Measurements from ENCODE around the gene PPP6R1. TPM values are rescaled to one million over a fixed set of nuclear protein-coding genes. Genes with fewer than 3 reads are reported as not detected.

The PPP6R1 gene
- total RNA-seq, 1 experiment from 2014 or later, result 96.7 TPM

- ATAC-seq, result no peak
- Histone ChIP-seq H3K9me3 (ENCODE audit: control insufficient read depth in 1 of 2, insufficient read depth in 1 of 2, low read depth in 1 of 2, low read length in 2 of 2) (no peaks in the 10 kb centered on the region), H3K4me2 (ENCODE audit: low read length) (no peak overlapping the region), H3K27ac (ENCODE audit: low read depth, low read length) (no peak overlapping the region), H2AFZ (ENCODE audit: low read depth, low read length, poor library complexity, severe bottlenecking) (no peak overlapping the region), H3K36me3 (ENCODE audit: control insufficient read depth in 1 of 2, insufficient read depth in 2 of 2, low read length in 2 of 2) (peaks cover 2 to 11% of the 10 kb centered on the region in 2 experiments; a peak in 3 of 4 replicates), H3K9me2 (ENCODE audit: insufficient read depth) (no peaks in the 10 kb centered on the region), H3K4me1 (ENCODE audit: control insufficient read depth in 1 of 2, insufficient read depth in 2 of 2, low read length in 2 of 2) (no peaks in the 10 kb centered on the region), H3K79me2 (ENCODE audit: insufficient read depth, low read length) (peaks cover 89% of the 10 kb centered on the region), H3K4me3 (replicated peaks in 1 of 2; ENCODE audit: low read depth in 1 of 2, low read length in 2 of 2) (no peak overlapping the region), H3K27me3 (ENCODE audit: insufficient read depth, low read length) (no peaks in the 10 kb centered on the region), H4K20me1 (ENCODE audit: insufficient read depth) (no peaks in the 10 kb centered on the region), H3K9ac (ENCODE audit: low read length) (no peak overlapping the region)
- no TSS peak for BruUV-seq (replicated peaks)
- intact Hi-C loops (cut with micrococcal nuclease), result no loop called here
- TF ChIP-seq FOSL1 (IDR thresholded peaks at IDR 0.05; ENCODE audit: low read depth), result no peak
- TF ChIP-seq SRF (IDR thresholded peaks at IDR 0.05; ENCODE audit: low read depth), result no peak
- no peak for TF ChIP-seq JUND (IDR thresholded peaks at IDR 0.05)
- TF ChIP-seq REST (IDR thresholded peaks at IDR 0.05; ENCODE audit: low read depth), result no peak
- no peak for TF ChIP-seq RAD21 (IDR thresholded peaks at IDR 0.05; ENCODE audit: low read depth)
- TF ChIP-seq SP1 (IDR thresholded peaks at IDR 0.05; ENCODE audit: low read depth), result no peak
- TF ChIP-seq ZFX (IDR thresholded peaks at IDR 0.05), result no peak
- TF ChIP-seq EGR1 (IDR thresholded peaks at IDR 0.05; ENCODE audit: low read depth), result no peak
- TF ChIP-seq CEBPB (IDR thresholded peaks at IDR 0.05; ENCODE audit: low read depth), result no peak
- TF ChIP-seq CBX3 (IDR thresholded peaks at IDR 0.05; ENCODE audit: low read depth), result no peak
- no peak for TF ChIP-seq ZNF274 (IDR thresholded peaks at IDR 0.05; ENCODE audit: low read depth, low read length)
- no peak for TF ChIP-seq SIN3A (IDR thresholded peaks at IDR 0.05; ENCODE audit: low read depth)
- no peak for TF ChIP-seq ZBTB33 (IDR thresholded peaks at IDR 0.05; ENCODE audit: extremely low read depth, insufficient replicate concordance, low read length)
- no peak for TF ChIP-seq EZH2phosphoT487 (IDR thresholded peaks at IDR 0.05; ENCODE audit: borderline replicate concordance)
- TF ChIP-seq ELF1 (IDR thresholded peaks at IDR 0.05; ENCODE audit: borderline replicate concordance, low read depth), result no peak
- no peak for TF ChIP-seq CTCF (IDR thresholded peaks at IDR 0.05 in 2 of 3, conservative IDR thresholded peaks at IDR 0.05 in 1 of 3; ENCODE audit: borderline replicate concordance in 1 of 3, insufficient read depth in 1 of 3, low read depth in 2 of 3, low read length in 2 of 3)
- TF ChIP-seq YY1 (IDR thresholded peaks at IDR 0.05; ENCODE audit: extremely low read depth, insufficient replicate concordance, low read depth, low read length), result no peak
- RAD21 ChIA-PET (ENCODE audit: low non-redundant PET in 1 of 2, low total read pairs in 2 of 2, uncharacterized antibody in 2 of 2, unreplicated experiment in 2 of 2), result no interaction called here
- no peak for DNase-seq (ENCODE audit: low read depth, low spot score)
- POLR2A ChIA-PET, result interaction anchor here (1.9 kb wide), 1 partner anchor 9 kb away, joined by 4 read pairs; the partner anchor contains the start of gene PPP6R1
- CTCF ChIA-PET, result no interaction called here
Observed at GRCh38 chr19:55249841-55250240, 9.0 kb downstream of the PPP6R1 start.
